Neural cell (in vitro differentiated cells): ENCODE results near the gene SARNP.
"Not testable (repeated sequence)": the region's sequence is repeated elsewhere in the genome, so short reads cannot be mapped to it uniquely, and the experiment has no call there.

ENCODE experiments used
- REST ChIP-seq: IDR thresholded peaks from 2 replicates; pipeline ENCODE4 v1.6.1; 2012; ENCODE audit warnings: borderline replicate concordance
- TF ChIP-seq, protein P1 (sequence below): fragments of 450-650 bp; IDR thresholded peaks from 2 replicates; pipeline ENCODE4 v1.5.1; 2014; ENCODE audit warnings: antibody characterized with exemption, mild to moderate bottlenecking, moderate library complexity; ENCODE audit not compliant: poor library complexity, severe bottlenecking

GRCh38 chr12:55834400-55834799, 16.9 kb upstream of the SARNP start:
- TF ChIP-seq, protein P1, sequence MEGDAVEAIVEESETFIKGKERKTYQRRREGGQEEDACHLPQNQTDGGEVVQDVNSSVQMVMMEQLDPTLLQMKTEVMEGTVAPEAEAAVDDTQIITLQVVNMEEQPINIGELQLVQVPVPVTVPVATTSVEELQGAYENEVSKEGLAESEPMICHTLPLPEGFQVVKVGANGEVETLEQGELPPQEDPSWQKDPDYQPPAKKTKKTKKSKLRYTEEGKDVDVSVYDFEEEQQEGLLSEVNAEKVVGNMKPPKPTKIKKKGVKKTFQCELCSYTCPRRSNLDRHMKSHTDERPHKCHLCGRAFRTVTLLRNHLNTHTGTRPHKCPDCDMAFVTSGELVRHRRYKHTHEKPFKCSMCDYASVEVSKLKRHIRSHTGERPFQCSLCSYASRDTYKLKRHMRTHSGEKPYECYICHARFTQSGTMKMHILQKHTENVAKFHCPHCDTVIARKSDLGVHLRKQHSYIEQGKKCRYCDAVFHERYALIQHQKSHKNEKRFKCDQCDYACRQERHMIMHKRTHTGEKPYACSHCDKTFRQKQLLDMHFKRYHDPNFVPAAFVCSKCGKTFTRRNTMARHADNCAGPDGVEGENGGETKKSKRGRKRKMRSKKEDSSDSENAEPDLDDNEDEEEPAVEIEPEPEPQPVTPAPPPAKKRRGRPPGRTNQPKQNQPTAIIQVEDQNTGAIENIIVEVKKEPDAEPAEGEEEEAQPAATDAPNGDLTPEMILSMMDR = not testable (repeated sequence)
- not testable (repeated sequence) for TF ChIP-seq REST
